Endothelial cell of umbilical vein (primary cell): ENCODE data around the gene MANBA. TPM values are rescaled to one million over a fixed set of nuclear protein-coding genes. Genes with fewer than 3 reads are reported as not detected.

ENCODE experiments used
- Bru-seq: library from RNA; stranded (reverse); fragments of 400-500 nt; gene quantifications from one replicate; lab custom pipeline; 2021; lab: Mats Ljungman, UMichigan
- BruChase-seq, 2 experiments: library from RNA; stranded (reverse); fragments of 400-500 nt; gene quantifications; one replicate each; lab custom pipeline; 2021; lab: Mats Ljungman, UMichigan
- BruUV-seq: library from RNA; stranded (reverse); fragments of 400-500 nt; replicated peaks from 2 replicates; lab custom pipeline; 2021; lab: Mats Ljungman, UMichigan
- CTCF ChIA-PET: fragments of 300-600, 350-600 bp; sonication (Branson Sonifier 250); formaldehyde crosslinking; loops from one replicate; lab custom pipeline; 2021; ENCODE audit warnings: antibody characterized with exemption, inconsistent platforms; lab: Charles Lee
- POLR2A ChIA-PET: fragments of 300-600, 350-600 bp; sonication (Branson Sonifier 250); formaldehyde crosslinking; loops from one replicate; lab custom pipeline; 2021; ENCODE audit warnings: antibody characterized with exemption, inconsistent platforms; lab: Charles Lee
- DNase-seq: peaks from one replicate; pipeline ENCODE4 v3.0.0-alpha.2; 2011; ENCODE audit warnings: low read depth, low spot score
- FAIRE-seq: peaks from 2 replicates; lab custom pipeline; 2011; peaks lifted over from hg19 to GRCh38; lab: Jason Lieb, UNC
- H2AFZ ChIP-seq: 2 replicates; pipeline ENCODE4 v1.6.0; 2012; ENCODE audit warnings: low read depth, low read length, control low read depth, inconsistent platforms
- H3K27ac ChIP-seq: 2 replicates; pipeline ENCODE4 v1.5.1; 2011; ENCODE audit warnings: low read depth, mild to moderate bottlenecking, control low read depth, low read length, moderate library complexity; ENCODE audit not compliant: insufficient read depth
- H3K27me3 ChIP-seq, 2 experiments: 2 replicates each; pipeline versions ENCODE4 v1.6.0 to v1.6.1; 2011; ENCODE audit warnings: low read length in 2 of 2, mixed read lengths in 1 of 2; ENCODE audit not compliant: control insufficient read depth in 2 of 2, insufficient read depth in 2 of 2
- H3K36me3 ChIP-seq, 2 experiments: 2 replicates in 1 of 2; 3 replicates in 1 of 2; pipeline ENCODE4 v1.5.1; 2011; ENCODE audit warnings: low read length in 2 of 2, mild to moderate bottlenecking in 1 of 2, moderate library complexity in 1 of 2; ENCODE audit not compliant: control insufficient read depth in 2 of 2, insufficient read depth in 2 of 2; ENCODE audit errors: extremely low read depth in 1 of 2
- H3K4me1 ChIP-seq: 3 replicates; pipeline ENCODE4 v1.5.1; 2011; ENCODE audit warnings: mild to moderate bottlenecking, low read length; ENCODE audit not compliant: control insufficient read depth, insufficient read depth; ENCODE audit errors: extremely low read depth
- H3K4me2 ChIP-seq: 2 replicates; pipeline ENCODE4 v1.6.1; 2011; ENCODE audit warnings: low read length, control low read depth, mixed read lengths; ENCODE audit not compliant: insufficient read depth
- H3K4me3 ChIP-seq, 3 experiments: fragments of 200-600 bp in 1 of 3; sonication (generic), shearing (Covaris generic) in 1 of 3; replicated peaks in 1 of 3; 2 replicates each; pipeline ENCODE4 v1.5.1; 2011 to 2016; ENCODE audit warnings: control low read depth in 3 of 3, low read length in 3 of 3, mild to moderate bottlenecking in 2 of 3, inconsistent platforms in 1 of 3, low read depth in 1 of 3, moderate library complexity in 1 of 3; ENCODE audit not compliant: insufficient read depth in 1 of 3
- H3K79me2 ChIP-seq: 2 replicates; pipeline ENCODE4 v1.6.0; 2012; ENCODE audit warnings: low read length, inconsistent platforms; ENCODE audit not compliant: control insufficient read depth, insufficient read depth
- H3K9ac ChIP-seq: replicated peaks from 2 replicates; pipeline ENCODE3; 2011; ENCODE audit warnings: low read length, control low read depth; ENCODE audit not compliant: insufficient read depth; ENCODE audit errors: extremely low read depth
- H3K9me1 ChIP-seq: replicated peaks from 3 replicates; pipeline ENCODE4 v1.6.0; 2011; ENCODE audit warnings: mild to moderate bottlenecking, low read length; ENCODE audit not compliant: control insufficient read depth, insufficient read depth; ENCODE audit errors: extremely low read depth
- H3K9me3 ChIP-seq: replicated peaks from 2 replicates; pipeline ENCODE4 v1.5.1; 2012; ENCODE audit warnings: low read length, inconsistent platforms; ENCODE audit not compliant: control insufficient read depth, insufficient read depth
- H4K20me1 ChIP-seq: replicated peaks from 2 replicates; pipeline ENCODE3; 2011; ENCODE audit warnings: mild to moderate bottlenecking, low read length; ENCODE audit not compliant: control insufficient read depth, insufficient read depth; ENCODE audit errors: extremely low read depth
- EZH2 ChIP-seq: IDR thresholded peaks from 2 replicates; pipeline ENCODE4 v1.6.1; 2012; ENCODE audit warnings: borderline replicate concordance, low read depth, mild to moderate bottlenecking, moderate library complexity, low read length, inconsistent platforms; ENCODE audit not compliant: severe bottlenecking
- GATA2 ChIP-seq: IDR thresholded peaks from 2 replicates; pipeline ENCODE4 v1.7.0; 2011; ENCODE audit warnings: low read depth, mild to moderate bottlenecking, moderate library complexity, mixed read lengths, low read length; ENCODE audit not compliant: insufficient read length, insufficient read depth
- MYC ChIP-seq: IDR thresholded peaks from one replicate; pipeline ENCODE4 v1.6.1; 2011; ENCODE audit warnings: mild to moderate bottlenecking, low read depth, low read length
- POLR2A ChIP-seq: IDR thresholded peaks from 2 replicates; pipeline ENCODE4 v1.6.1; 2012; ENCODE audit warnings: low read depth, mild to moderate bottlenecking, control low read depth, low read length
- POLR2AphosphoS5 ChIP-seq: IDR thresholded peaks from 2 replicates; pipeline ENCODE4 v1.6.1; 2012; ENCODE audit warnings: low read depth, mild to moderate bottlenecking, control low read depth, low read length, moderate library complexity; ENCODE audit not compliant: insufficient read depth
- dilution Hi-C: fragments of 300-500 bp; cut with MboI; formaldehyde crosslinking; loops from one replicate; pipeline ENCODE4 v1.15.0; 2019; ENCODE audit warnings: low sequenced_read_pairs; ENCODE audit not compliant: extremely low pct_ligation_motif_present
- intact Hi-C: fragments of 100-400 bp; cut with micrococcal nuclease; formaldehyde crosslinking; loops from one replicate; pipeline ENCODE4 v1.10.0; 2022
- long read RNA-seq: library from polyadenylated mRNA; stranded (forward); transcript quantifications from one replicate; pipeline ENCODE4 v2.0.0, GENCODE V29; 2021
- polyA minus RNA-seq, 3 experiments: library from RNA; depleted of rRNA, polyadenylated mRNA; stranded (reverse); fragments of >200 nt; gene quantifications; 1 replicate in 1 of 3; 2 replicates in 2 of 3; pipeline ENCODE4 v1.2.3, GENCODE V29; 2011
- polyA plus RNA-seq, 4 experiments: library from polyadenylated mRNA; depleted of rRNA in 3 of 4; stranded (reverse) in 3 of 4; unstranded in 1 of 4; fragments of >200 nt; gene quantifications; 2 replicates each; pipeline versions ENCODE4 v1.2.1 to v1.2.3, GENCODE V29; 2011 to 2012; ENCODE audit warnings: missing spikeins in 1 of 4
- total RNA-seq: library from RNA; stranded (reverse); gene quantifications from 2 replicates; pipeline ENCODE4 v1.2.3, GENCODE V29; 2021

Gene MANBA
- total RNA-seq: 7.7 and 8.3 TPM in 2 replicates
- 5.2 and 5.6 TPM in 2 replicates for polyA plus RNA-seq
- polyA plus RNA-seq (2011; cell fraction: cytosol; rRNA removed): 3.3 and 3.5 TPM in 2 replicates
- 9.2 and 9.9 TPM in 2 replicates for polyA plus RNA-seq (2011; cell fraction: nucleus; rRNA removed)
- 4.6 TPM in 2 replicates for polyA plus RNA-seq (2012)
- 5.4 and 8.0 TPM in 2 replicates for polyA minus RNA-seq
- polyA minus RNA-seq (2011; cell fraction: cytosol; rRNA and poly(A)+ RNA removed): 13.6 TPM
- 11.9 and 18.8 TPM in 2 replicates for polyA minus RNA-seq (2011; cell fraction: nucleus; rRNA and poly(A)+ RNA removed)
- Bru-seq, nascent RNA: percentile 53 among the genes with signal in this experiment
- percentile 49 among the genes with signal in this experiment for BruChase-seq, experiment 1, labeled RNA remaining after a 6-hour chase
- percentile 53 among the genes with signal in this experiment for BruChase-seq, experiment 2, labeled RNA remaining after a 2-hour chase
- long read RNA-seq, transcript MANBA-201 (17 exons, 3,361 nt): major isoform, 6 of 6 reads
- long read RNA-seq, partial matches to known transcripts: 0 of 6 reads
- long read RNA-seq, other reads (novel, unspliced or antisense): 0 of 6 reads

- intact Hi-C loops: loop anchor here (2.0 to 10.0 kb wide), 4 partner anchors 68 to 326 kb away; partner anchors contain the start of gene CISD2
- POLR2A ChIA-PET: interaction anchor here (0.6 to 1.5 kb wide), 3 partner anchors 9 to 67 kb away, joined by 4 read pairs; partner anchors contain the start of gene UBE2D3
- peak; percentile 61 for FAIRE-seq
Observed at GRCh38 chr4:102760645-102761295, at the start of gene MANBA. Gene MANBA, minus strand, starts transcription at chr4:102760968. Its CDS starts 74 bp downstream, at chr4:102760894.

GRCh38 chr4:102809691-102810090 lies 48.9 kb upstream of the MANBA start:
- Histone ChIP-seq H3K9ac (no peak overlapping the region), H3K27ac (peak overlapping the region; percentile 43), H3K27me3 (no peaks in the 10 kb centered on the region), H4K20me1 (peaks cover 22% of the 10 kb centered on the region), H2AFZ (no peak overlapping the region), H3K36me3 (peaks cover 4 to 12% of the 10 kb centered on the region in 2 experiments), H3K4me3 (no peak overlapping the region), H3K4me1 (peaks cover 25% of the 10 kb centered on the region), H3K79me2 (peaks cover 95% of the 10 kb centered on the region), H3K9me1 (no peaks in the 10 kb centered on the region), H3K4me2 (peak overlapping the region; percentile 64), H3K9me3 (no peaks in the 10 kb centered on the region)
- ChIA-PET POLR2A (interaction anchor here (0.7 to 1.8 kb wide), 2 partner anchors 18 to 86 kb away, joined by 5 to 7 read pairs; partner anchors contain the start of gene UBE2D3), CTCF (interaction anchor here (0.8 to 1.3 kb wide), 6 partner anchors 12 to 189 kb away, joined by 3 to 5 read pairs (median 4); no protein-coding TSS in a partner anchor)
- no peak for FAIRE-seq
- dilution Hi-C loops (no loop called here), intact Hi-C loops (loop anchor here (1.0 kb wide), 1 partner anchor 16 kb away; no protein-coding TSS in a partner anchor)
- peak; percentile 27 for DNase-seq
- BruUV-seq: no TSS peak
- TF ChIP-seq EZH2 (no peak), MYC (no peak), POLR2A (no peak), GATA2 (no peak)

More at GRCh38 chr4:102760645-102761295, at the start of gene MANBA:
- Histone ChIP-seq H2AFZ (peak within 1 kb of the TSS; percentile 95), H3K4me2 (peak within 1 kb of the TSS; percentile 87), H4K20me1 (no peaks in the 10 kb centered on the region), H3K4me1 (peaks cover 17% of the 10 kb centered on the region), H3K9me1 (no peaks in the 10 kb centered on the region), H3K27me3 (peaks cover 0 to 2% of the 10 kb centered on the region in 2 experiments), H3K4me3 (peak within 1 kb of the TSS; percentile 56 to 65 (median 59)), H3K79me2 (no peaks in the 10 kb centered on the region), H3K36me3 (no peaks in the 10 kb centered on the region), H3K27ac (no peak within 1 kb of the TSS), H3K9ac (peak within 1 kb of the TSS; percentile 51), H3K9me3 (no peaks in the 10 kb centered on the region)
- TF ChIP-seq POLR2AphosphoS5 (no peak), POLR2A (peak; percentile 51), MYC (no peak)
- CTCF ChIA-PET: interaction anchor here (0.8 to 2.5 kb wide), 4 partner anchors 13 to 330 kb away, joined by 3 to 15 read pairs (median 3); no protein-coding TSS in a partner anchor
- dilution Hi-C loops: no loop called here
- BruUV-seq: no TSS peak
- DNase-seq: peak; percentile 70
